GM19043 (cell line): ENCODE data around the gene RGL3.
"Not testable (repeated sequence)": the region's sequence is repeated elsewhere in the genome, so short reads cannot be mapped to it uniquely, and the experiment has no call there.

ENCODE experiments used
- ATAC-seq: cut with Tn5 transposase; IDR thresholded peaks from one replicate; pipeline ENCODE4 v1.9.1; 2021; ENCODE audit warnings: low read depth; ENCODE audit not compliant: unreplicated experiment

The RGL3 gene, protein sequence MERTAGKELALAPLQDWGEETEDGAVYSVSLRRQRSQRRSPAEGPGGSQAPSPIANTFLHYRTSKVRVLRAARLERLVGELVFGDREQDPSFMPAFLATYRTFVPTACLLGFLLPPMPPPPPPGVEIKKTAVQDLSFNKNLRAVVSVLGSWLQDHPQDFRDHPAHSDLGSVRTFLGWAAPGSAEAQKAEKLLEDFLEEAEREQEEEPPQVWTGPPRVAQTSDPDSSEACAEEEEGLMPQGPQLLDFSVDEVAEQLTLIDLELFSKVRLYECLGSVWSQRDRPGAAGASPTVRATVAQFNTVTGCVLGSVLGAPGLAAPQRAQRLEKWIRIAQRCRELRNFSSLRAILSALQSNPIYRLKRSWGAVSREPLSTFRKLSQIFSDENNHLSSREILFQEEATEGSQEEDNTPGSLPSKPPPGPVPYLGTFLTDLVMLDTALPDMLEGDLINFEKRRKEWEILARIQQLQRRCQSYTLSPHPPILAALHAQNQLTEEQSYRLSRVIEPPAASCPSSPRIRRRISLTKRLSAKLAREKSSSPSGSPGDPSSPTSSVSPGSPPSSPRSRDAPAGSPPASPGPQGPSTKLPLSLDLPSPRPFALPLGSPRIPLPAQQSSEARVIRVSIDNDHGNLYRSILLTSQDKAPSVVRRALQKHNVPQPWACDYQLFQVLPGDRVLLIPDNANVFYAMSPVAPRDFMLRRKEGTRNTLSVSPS

DNA sequence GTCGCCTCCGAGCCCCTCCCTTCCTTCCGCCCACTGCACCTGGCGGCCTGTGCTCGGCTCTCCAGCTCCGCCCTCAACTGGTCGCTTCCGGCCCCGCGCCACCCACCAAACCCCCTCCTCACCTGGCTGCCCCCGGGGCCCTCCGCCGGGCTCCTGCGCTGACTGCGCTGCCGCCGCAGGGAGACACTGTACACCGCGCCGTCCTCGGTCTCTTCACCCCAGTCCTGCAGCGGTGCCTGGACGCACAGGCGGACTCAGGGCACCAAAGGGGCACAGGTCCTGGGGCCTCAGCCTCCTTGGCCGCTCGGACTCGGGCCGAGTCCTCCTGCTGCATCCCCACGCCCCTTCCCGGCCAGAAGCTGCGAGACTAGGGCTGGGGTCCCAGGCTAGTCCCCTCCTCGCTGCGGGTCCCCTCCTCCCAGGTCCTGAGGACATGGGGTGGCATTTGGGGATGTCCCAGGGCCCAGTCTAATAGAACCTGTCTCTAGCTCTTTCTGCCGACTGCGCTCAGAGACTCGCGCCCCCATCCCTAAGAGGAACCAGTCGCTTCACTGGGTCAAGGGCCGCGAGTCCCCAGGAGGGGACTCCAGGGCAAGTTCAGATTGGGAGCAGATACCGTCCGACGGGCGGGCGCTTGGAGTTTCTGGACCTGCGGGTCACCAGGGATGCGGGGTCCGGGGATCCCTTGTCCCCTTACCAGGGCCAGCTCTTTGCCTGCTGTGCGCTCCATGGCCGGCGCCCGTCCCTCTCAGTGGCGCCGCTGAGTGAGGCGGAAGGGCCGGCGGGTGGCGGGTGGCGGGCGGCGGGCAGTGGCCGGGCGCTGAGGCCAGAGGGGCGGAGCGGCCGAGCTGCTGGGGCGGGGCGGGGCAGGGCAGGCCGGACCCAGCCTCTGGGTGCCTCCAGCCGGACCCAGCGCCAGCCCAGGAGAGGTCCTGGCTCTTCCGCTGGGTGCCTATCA is at the start of gene RGL3:
TSS of gene RGL3 (minus strand) at position 766 of the 958 bp plus-strand sequence. CDS start at position 730, 36 bp downstream.
- ATAC-seq = no peak

DNA sequence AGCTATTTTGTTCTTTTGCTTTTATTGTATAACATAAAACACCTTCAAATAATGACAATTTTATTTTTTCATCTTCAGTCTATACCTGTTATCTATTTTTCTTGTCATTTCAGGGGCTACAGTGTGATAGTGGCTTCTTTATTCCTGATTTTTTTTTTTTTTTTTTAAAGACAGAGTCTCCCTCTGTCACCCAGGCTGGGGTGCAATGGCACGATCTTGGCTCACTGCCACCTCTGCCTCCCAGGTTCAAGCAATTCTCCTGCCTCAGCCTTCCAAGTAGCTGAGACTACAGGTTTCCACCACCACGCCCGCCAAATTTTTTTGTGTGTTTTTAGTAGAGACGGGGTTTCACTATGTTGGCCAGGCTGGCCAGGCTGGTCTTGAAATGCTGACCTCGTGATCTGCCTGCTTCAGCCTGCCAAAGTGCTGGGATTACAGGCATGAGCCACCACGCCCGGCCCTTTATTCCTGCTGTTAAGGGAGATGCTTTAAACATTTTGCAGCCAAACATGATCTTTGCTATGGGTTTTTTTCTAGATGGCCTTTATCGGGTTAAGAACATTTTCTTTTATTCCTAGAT is 49.2 kb upstream of the RGL3 start:
- not testable (repeated sequence) for ATAC-seq

DNA sequence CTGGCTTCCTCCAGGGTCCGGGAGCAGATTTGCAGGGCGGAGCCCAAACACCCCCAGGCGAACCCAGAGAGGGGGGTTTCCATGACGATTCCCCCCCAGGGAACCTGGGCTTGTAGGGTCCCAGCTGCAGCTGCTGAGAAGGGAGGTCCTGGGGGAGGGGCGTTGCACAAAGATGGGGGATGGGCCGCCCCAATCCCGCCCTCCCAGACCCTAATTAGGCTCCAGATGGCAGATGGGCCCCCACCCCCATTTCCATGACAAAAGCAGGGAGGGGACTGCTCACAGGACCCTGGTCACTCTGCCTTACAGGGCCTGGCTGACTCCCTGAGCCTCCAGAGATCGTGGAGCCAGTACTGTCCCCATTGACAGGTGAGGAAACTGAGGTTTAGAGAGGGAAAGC is 46.5 kb upstream of the RGL3 start:
- no peak for ATAC-seq

- no peak for ATAC-seq
Measured at GRCh38 chr19:11464333-11465265, 45.5 kb upstream of the RGL3 start.

DNA sequence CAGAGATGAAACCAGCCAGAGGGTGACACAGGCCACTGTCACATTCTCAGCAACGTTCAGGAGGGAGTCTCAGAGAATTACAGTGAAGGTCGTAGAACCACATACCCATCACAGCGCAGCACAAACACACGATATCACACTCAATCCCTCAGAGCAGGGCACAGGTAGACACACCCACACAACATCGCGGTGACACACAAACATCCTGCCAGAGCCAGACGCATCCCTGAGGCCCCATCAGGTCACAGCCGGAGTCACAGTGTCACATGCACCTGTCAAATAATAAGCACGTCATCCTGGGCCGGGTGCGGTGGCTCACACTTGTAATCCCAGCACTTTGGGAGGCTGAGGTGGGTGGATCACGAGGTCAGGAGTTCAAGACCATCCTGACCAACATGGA is 44.3 kb upstream of the RGL3 start:
- ATAC-seq = no peak

- no peak for ATAC-seq
Measured at GRCh38 chr19:11461453-11461852, 42.3 kb upstream of the RGL3 start.

- no peak for ATAC-seq
Measured at GRCh38 chr19:11460207-11460606, 41.1 kb upstream of the RGL3 start.

- ATAC-seq = not testable (repeated sequence)
Measured at GRCh38 chr19:11458912-11459311, 39.8 kb upstream of the RGL3 start.

- ATAC-seq = no peak
Measured at GRCh38 chr19:11458236-11458900, 39.3 kb upstream of the RGL3 start.

GRCh38 chr19:11457831-11458230 is 38.7 kb upstream of the RGL3 start:
- ATAC-seq = no peak

DNA sequence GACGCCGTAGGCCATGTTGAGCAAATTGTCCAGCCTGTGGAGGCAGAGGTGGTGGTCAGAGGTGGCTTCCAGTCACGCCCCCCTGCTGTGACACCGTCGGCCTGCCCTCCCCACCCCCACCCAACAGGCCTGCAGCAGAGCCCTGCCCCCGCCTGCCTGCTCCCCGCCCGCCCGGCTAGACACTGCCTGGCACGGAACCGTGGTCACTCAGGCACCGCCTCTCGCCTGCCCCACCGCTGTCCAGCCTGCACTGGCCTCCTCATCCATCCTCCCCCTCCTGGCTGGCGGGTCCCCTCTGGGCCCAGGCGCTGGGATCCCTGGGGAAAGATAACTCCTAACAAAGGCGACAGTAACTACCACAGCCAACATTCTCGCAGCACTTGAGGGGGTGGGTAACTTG is 38.0 kb upstream of the RGL3 start:
- no peak for ATAC-seq

DNA sequence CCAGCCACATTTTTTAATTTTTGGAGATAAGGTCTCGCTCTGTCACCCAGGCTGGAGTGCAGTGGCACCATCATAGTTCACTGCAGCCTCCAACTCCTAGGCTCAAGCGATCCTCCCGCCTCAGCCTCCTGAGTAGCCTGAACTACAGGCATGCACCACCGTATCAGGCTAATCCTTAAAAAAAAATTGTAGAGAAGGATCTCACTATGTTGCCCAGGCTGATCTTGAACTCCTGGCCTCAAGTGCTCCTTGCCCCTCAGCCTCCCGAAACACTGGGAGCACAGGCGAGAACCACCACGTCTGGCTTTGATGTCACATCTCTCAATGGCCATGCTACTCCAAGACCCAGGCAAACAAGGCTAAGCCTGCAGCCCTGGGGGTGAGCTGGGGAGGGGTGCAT is 37.5 kb upstream of the RGL3 start:
- no peak for ATAC-seq

- ATAC-seq = not testable (repeated sequence)
Measured at GRCh38 chr19:11455233-11455554, 36.1 kb upstream of the RGL3 start.

DNA sequence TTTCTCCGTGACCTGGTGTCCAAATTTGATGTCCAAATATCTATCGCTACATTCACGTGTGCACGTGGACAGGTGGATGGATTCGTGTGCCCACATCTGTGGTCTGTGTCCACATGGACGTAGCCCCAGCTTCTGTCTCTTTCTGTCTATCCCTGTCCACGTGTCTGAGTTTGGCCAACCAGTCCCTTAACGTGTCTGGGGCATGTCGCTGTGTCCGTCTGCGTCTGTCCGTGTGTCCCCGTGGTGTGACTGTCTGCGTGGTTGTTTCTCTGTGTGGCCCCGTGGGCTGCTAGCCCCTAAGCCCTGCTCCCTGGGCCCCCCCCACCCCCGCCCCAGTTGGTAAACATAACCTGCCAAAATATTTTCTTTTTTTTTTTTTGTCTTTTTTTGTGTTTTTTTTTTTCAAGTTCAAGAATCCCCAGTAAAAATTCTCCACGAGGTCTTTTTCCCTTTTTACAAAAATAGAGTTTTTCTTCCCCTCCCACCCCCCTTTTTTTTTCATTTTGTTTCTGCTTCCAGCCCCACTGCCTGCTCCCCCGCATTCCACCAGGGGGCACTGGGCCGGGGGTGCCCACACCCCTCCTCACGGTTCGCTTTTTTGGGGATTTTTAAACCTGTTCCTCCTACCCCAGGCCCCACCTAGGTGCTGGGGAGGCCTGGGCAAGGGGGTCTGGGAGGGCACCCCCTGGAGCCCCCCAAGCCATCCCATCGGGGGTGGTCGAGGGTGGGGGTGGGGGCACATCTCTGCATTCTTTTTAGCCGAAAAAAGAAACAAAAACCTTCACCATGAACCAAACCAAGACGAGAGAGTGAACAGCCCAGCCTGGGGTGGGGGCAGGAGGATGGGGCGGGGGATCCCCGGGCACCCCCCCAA is 34.6 kb upstream of the RGL3 start:
- no peak for ATAC-seq

DNA sequence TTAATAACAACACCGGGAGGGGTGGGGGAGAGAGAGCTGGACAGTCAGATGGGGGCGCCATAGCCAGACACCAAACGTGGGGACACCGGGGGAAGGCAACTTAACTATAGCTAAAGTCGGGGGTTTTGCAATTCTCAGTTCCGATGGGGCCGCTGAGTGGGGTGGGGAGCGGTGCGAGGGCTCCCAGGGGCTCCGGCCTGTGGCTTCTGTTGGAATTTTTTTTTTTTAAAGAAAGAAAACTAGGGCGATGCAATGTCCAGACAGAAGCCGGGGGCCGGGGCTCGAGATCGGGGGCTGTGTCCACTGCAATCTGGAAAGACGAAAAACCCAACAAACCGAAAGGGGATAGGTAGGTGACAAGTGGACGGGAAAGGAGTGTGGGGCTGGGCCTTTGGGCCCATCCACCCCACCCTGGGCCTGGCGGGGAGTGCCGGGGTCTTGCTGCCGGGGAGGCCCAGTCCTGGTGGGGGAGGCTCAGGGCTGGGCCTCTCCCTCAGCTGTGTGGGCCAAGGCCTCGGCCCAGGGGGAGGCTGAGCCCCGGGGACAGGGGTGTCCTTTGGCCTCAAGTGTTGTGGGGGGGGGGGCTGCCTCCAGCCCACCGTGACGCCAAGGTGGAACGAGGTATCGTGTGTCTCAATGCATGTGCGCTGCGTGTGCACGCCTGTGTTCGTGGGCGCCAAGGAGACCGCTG is 33.7 kb upstream of the RGL3 start:
- ATAC-seq = no peak

DNA sequence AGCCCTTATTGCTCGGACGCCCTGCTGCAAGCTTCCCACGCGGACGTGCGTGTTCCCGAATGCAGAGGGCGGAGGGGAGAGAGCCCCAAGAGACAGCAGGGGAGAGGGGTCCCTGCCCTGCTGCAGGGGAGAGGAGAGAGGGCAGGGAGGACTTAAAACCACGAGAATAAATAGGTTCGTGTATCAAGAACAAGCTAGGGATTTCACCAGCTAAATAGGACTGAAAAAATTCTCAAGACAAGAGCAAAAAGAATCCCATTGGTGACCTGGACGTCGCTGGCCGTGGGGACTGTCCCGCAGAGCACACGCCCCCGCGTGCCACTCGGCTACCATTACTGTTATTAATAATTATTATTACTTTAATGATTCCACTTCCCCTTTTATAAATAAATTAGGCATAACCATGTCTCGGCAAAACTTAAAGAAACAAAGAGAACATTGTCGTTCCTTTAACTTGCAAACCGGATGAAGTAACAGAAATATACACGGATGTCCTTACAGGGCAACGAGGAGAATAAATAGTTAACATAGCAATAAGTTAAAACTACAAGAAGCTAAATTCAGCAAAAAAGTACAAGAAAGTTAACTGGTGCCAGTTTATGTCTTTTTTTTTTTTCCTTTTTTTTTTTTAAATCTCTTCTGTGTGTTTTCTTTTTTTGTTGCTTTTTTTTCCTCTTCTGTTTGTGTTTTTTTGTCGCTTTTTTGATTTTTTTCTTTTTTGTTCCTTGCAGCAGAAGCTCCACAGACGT is 32.9 kb upstream of the RGL3 start:
- no peak for ATAC-seq

GRCh38 chr19:11451327-11451870 is 32.3 kb upstream of the RGL3 start:
- ATAC-seq = no peak
